ENCODE results near the gene ELOB.

ELOB gene

GRCh38 chr16:2737238-2737605 lies 39.9 kb downstream of the ELOB start:
- Histone ChIP-seq H3K9me3 (ENCODE audit: insufficient read depth, low read depth, low read length) (no peaks in the 10 kb centered on the region), H2AFZ (ENCODE audit: low read length) (no peak overlapping the region), H3K9ac (ENCODE audit: low read depth, low read length, poor library complexity, severe bottlenecking) (no peak overlapping the region), H3K27me3 (ENCODE audit: insufficient read depth, low read length, poor library complexity, severe bottlenecking) (no peaks in the 10 kb centered on the region), H3K4me3 (ENCODE audit: low read length, poor library complexity, severe bottlenecking) (no peak overlapping the region), H3K9me2 (replicated peaks; ENCODE audit: low read depth, low read length) (no peaks in the 10 kb centered on the region), H3F3A (ENCODE audit: low read depth) (no peaks in the 10 kb centered on the region), H3K79me2 (ENCODE audit: insufficient read depth, low read length) (no peaks in the 10 kb centered on the region), H3K4me1 (ENCODE audit: insufficient read depth, low read length, poor library complexity, severe bottlenecking) (no peaks in the 10 kb centered on the region), H3K4me2 (ENCODE audit: low read depth, low read length, poor library complexity, severe bottlenecking) (no peak overlapping the region), H4K20me1 (ENCODE audit: insufficient read depth, low read length, poor library complexity, severe bottlenecking) (no peaks in the 10 kb centered on the region), H3K36me3 (ENCODE audit: insufficient read depth, low read length) (no peaks in the 10 kb centered on the region)
- TF ChIP-seq CTCF (conservative IDR thresholded peaks at IDR 0.05; ENCODE audit: low read length) (no peak), EZH2phosphoT487 (IDR thresholded peaks at IDR 0.05; ENCODE audit: borderline replicate concordance) (no peak)

- no peak for TF ChIP-seq EZH2phosphoT487 (IDR thresholded peaks at IDR 0.05; ENCODE audit: borderline replicate concordance)
- no peak for TF ChIP-seq CTCF (conservative IDR thresholded peaks at IDR 0.05; ENCODE audit: low read length)
- Histone ChIP-seq H3K36me3 (ENCODE audit: insufficient read depth, low read length) (no peaks in the 10 kb centered on the region), H3K9ac (ENCODE audit: low read depth, low read length, poor library complexity, severe bottlenecking) (no peak overlapping the region), H3K79me2 (ENCODE audit: insufficient read depth, low read length) (no peaks in the 10 kb centered on the region), H3K9me2 (replicated peaks; ENCODE audit: low read depth, low read length) (no peaks in the 10 kb centered on the region), H3K27me3 (ENCODE audit: insufficient read depth, low read length, poor library complexity, severe bottlenecking) (no peaks in the 10 kb centered on the region), H3F3A (ENCODE audit: low read depth) (no peaks in the 10 kb centered on the region), H3K4me2 (ENCODE audit: low read depth, low read length, poor library complexity, severe bottlenecking) (no peak overlapping the region), H3K9me3 (ENCODE audit: insufficient read depth, low read depth, low read length) (no peaks in the 10 kb centered on the region), H3K4me3 (ENCODE audit: low read length, poor library complexity, severe bottlenecking) (no peak overlapping the region), H2AFZ (ENCODE audit: low read length) (no peak overlapping the region), H3K4me1 (ENCODE audit: insufficient read depth, low read length, poor library complexity, severe bottlenecking) (no peaks in the 10 kb centered on the region), H4K20me1 (ENCODE audit: insufficient read depth, low read length, poor library complexity, severe bottlenecking) (no peaks in the 10 kb centered on the region)
Measured at GRCh38 chr16:2736476-2737237, 40.4 kb downstream of the ELOB start.

- Histone ChIP-seq H3F3A (ENCODE audit: low read depth) (no peaks in the 10 kb centered on the region), H3K79me2 (ENCODE audit: insufficient read depth, low read length) (no peaks in the 10 kb centered on the region), H3K4me1 (ENCODE audit: insufficient read depth, low read length, poor library complexity, severe bottlenecking) (no peaks in the 10 kb centered on the region), H4K20me1 (ENCODE audit: insufficient read depth, low read length, poor library complexity, severe bottlenecking) (no peaks in the 10 kb centered on the region), H3K9ac (ENCODE audit: low read depth, low read length, poor library complexity, severe bottlenecking) (no peak overlapping the region), H3K4me2 (ENCODE audit: low read depth, low read length, poor library complexity, severe bottlenecking) (no peak overlapping the region), H3K27me3 (ENCODE audit: insufficient read depth, low read length, poor library complexity, severe bottlenecking) (no peaks in the 10 kb centered on the region), H3K9me3 (ENCODE audit: insufficient read depth, low read depth, low read length) (no peaks in the 10 kb centered on the region), H3K9me2 (replicated peaks; ENCODE audit: low read depth, low read length) (no peaks in the 10 kb centered on the region), H3K36me3 (ENCODE audit: insufficient read depth, low read length) (no peaks in the 10 kb centered on the region), H3K4me3 (ENCODE audit: low read length, poor library complexity, severe bottlenecking) (no peak overlapping the region), H2AFZ (ENCODE audit: low read length) (no peak overlapping the region)
- TF ChIP-seq CTCF (conservative IDR thresholded peaks at IDR 0.05; ENCODE audit: low read length) = no peak
- TF ChIP-seq EZH2phosphoT487 (IDR thresholded peaks at IDR 0.05; ENCODE audit: borderline replicate concordance) = no peak
Measured at GRCh38 chr16:2734844-2735515, 42.1 kb downstream of the ELOB start.
